Epithelial cell of esophagus (primary cell): Measurements from ENCODE around the gene TUBA4A.

Experiments
- DNase-seq: peaks from one replicate; pipeline ENCODE4 v3.0.0; 2010; ENCODE audit warnings: low read depth
- H3K4me3 ChIP-seq: 2 replicates; pipeline ENCODE4 v1.5.1; 2011; ENCODE audit warnings: mild to moderate bottlenecking, low read length, control low read depth
- TF ChIP-seq, protein P1 (sequence below): IDR thresholded peaks from 2 replicates; pipeline ENCODE4 v1.5.1; 2011; ENCODE audit warnings: low read depth, mild to moderate bottlenecking, low read length, control low read depth, inconsistent platforms; ENCODE audit not compliant: insufficient read depth; ENCODE audit errors: missing control alignments

Gene TUBA4A

DNA sequence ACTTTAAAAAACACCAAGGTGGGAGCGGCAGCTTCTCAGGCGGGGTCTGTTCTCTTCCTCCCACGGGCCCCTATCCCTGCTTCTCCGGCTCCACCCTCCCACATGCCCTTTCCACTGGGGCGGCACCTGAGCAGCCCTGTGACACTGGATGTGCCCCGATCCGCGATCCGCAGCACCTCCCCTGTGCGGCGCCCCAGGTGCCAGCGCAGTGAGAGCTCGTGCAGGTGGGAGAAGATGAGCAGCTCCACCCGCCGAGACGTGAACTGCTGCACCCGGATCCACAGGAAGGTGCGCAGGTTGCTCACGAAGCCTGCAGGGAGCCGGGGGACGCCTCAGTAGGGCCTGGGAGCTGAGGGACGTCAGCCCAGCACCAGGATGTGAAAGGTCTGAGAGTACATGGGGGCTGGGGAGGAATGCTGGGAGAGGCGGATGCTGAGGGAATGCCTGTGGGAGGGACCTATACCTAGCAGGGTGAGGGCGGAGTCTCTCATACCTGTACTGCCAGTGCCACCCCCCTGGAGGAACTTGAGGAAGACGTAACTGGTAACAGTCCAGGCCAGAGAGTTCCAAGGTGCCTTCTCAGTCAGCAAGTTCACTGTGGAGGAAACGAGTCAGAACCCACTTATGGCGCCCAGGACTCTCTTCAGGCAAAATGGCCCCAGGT is 37.7 kb downstream of the TUBA4A start:
- no peak overlapping the region for H3K4me3 ChIP-seq
- DNase-seq = peak; percentile 16
- TF ChIP-seq, protein P1, sequence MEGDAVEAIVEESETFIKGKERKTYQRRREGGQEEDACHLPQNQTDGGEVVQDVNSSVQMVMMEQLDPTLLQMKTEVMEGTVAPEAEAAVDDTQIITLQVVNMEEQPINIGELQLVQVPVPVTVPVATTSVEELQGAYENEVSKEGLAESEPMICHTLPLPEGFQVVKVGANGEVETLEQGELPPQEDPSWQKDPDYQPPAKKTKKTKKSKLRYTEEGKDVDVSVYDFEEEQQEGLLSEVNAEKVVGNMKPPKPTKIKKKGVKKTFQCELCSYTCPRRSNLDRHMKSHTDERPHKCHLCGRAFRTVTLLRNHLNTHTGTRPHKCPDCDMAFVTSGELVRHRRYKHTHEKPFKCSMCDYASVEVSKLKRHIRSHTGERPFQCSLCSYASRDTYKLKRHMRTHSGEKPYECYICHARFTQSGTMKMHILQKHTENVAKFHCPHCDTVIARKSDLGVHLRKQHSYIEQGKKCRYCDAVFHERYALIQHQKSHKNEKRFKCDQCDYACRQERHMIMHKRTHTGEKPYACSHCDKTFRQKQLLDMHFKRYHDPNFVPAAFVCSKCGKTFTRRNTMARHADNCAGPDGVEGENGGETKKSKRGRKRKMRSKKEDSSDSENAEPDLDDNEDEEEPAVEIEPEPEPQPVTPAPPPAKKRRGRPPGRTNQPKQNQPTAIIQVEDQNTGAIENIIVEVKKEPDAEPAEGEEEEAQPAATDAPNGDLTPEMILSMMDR = no peak

GRCh38 chr2:219214786-219215185 is 38.9 kb downstream of the TUBA4A start:
- H3K4me3 ChIP-seq = no peak overlapping the region
- no peak for DNase-seq
- TF ChIP-seq, protein P1 = no peak

- TF ChIP-seq, protein P1 = no peak
- no peak overlapping the region for H3K4me3 ChIP-seq
- no peak for DNase-seq
These were observed 39.6 kb downstream of the TUBA4A start for GRCh38 chr2:219214141-219214540.

DNA sequence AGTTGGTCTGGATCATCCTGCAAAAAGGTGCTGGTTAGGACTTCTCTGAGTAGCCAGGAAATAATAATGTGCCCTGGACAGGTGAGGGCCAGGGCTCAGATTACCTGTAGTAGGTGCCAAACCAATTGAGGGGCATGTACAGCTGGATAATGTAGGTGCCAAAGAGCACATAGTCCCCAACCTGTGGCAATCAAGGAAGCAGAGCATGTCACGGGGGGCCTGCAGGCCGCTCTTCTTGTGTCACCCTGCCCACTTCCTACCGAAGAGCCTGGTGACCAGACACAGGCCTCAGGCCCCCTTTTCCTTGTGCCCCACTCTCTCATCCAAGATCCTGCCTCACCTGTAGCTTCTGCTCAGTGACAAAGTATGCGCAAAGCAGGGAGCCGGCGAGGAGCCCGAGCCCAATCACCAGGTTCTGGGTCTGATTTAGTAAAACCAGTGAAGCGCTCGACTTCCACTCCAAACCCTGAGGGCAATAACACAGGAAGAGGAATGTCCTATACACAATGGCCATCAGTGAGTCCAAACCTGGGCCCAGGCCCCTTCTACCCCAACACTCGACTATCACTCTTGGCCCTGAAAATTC is 40.1 kb downstream of the TUBA4A start:
- no peak overlapping the region for H3K4me3 ChIP-seq
- DNase-seq = no peak
- TF ChIP-seq, protein P1 = no peak

DNA sequence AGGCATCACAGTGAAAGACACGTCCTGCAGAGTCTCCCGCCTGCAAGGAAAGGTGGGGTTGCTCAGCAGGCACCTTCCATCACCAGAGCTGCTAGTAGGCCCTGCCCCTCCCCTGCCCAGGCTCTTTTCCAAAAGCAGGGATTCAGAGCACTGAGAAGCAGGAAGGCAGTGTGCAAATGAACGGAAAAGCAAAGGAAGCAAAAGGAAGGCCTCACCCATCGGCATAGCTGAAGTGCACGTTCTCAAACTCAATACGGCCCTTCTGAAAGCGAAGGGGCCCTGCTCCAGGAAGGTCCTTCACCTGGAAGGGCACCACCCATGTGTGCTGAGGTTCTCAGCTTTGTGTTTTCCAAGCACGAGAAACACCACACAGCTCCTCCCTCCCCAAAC is 40.7 kb downstream of the TUBA4A start:
- no peak for DNase-seq
- no peak overlapping the region for H3K4me3 ChIP-seq
- TF ChIP-seq, protein P1 = no peak

GRCh38 chr2:219210886-219211362 is 42.8 kb downstream of the TUBA4A start:
- no peak overlapping the region for H3K4me3 ChIP-seq
- no peak for DNase-seq
- TF ChIP-seq, protein P1 = no peak

- DNase-seq = no peak
- H3K4me3 ChIP-seq = no peak overlapping the region
- TF ChIP-seq, protein P1 = no peak
These were observed 43.4 kb downstream of the TUBA4A start for GRCh38 chr2:219210196-219210885.
